ENCODE results near the gene CTSA. TPM values are rescaled to one million over a fixed set of nuclear protein-coding genes. Genes with fewer than 3 reads are reported as not detected.

Gene CTSA
- total and polyA plus RNA-seq, 2 experiments from 2014 or later, result 61.6 to 78.1 TPM

GRCh38 chr20:45860560-45861220, 30.4 kb upstream of the CTSA start:
- DNase-seq (ENCODE audit: low read depth in 1 of 2, low spot score in 1 of 2), result no peak
- no peaks in the 10 kb centered on the region for H3K27me3 ChIP-seq
- no peaks in the 10 kb centered on the region for H3K9me3 ChIP-seq (ENCODE audit: low read depth)
- H3K27ac ChIP-seq, result no peak overlapping the region
- no peak for TF ChIP-seq CTCF (IDR thresholded peaks at IDR 0.05; ENCODE audit: low read depth, low read length)
- H3K36me3 ChIP-seq, result no peaks in the 10 kb centered on the region
- peaks cover 12% of the 10 kb centered on the region for H3K4me1 ChIP-seq (ENCODE audit: low read depth)
- H3K4me3 ChIP-seq, result no peak overlapping the region

DNA sequence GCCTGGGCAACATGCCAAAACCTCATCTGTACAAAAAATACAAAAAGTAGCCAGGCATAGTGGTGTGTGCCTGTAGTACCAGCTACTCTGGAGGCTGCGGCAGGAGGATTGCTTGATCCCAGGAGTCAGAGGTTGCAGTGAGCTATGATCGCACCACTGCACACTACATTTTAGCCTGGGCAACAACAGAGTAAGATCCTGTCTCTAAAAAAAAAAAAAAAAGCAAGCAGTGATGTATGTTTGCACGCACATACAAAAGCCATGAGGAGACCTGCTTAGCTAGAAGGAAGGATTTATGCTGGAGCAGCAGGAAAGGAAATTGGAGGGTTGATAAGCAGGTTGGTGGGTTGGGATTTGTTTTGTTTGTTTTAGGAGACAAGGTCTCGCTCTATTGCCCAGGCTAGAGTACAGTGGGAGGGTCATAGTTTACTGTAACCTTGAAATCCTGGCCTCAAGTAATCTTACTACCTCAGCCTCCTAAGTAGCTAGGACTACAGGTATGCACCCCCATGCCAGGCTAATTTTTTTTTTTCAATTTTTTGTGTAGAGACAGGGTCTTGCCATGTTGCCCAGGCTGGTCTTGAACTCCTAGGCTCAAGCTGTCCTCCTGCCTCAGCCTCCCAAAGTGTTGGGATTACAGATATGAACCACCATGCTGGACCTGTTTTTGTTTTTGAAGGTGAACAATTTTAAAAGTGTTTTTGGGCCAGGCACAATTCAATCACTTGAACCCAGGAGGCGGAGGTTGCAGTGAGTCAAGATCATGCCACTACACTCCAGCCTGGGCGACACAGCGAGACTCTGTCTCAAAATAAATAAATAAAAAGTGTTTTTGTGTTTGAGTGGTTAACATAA, 29.7 kb upstream of the CTSA start:
- Histone ChIP-seq H3K27ac (no peak overlapping the region), H3K27me3 (no peaks in the 10 kb centered on the region), H3K9me3 (ENCODE audit: low read depth) (no peaks in the 10 kb centered on the region), H3K36me3 (no peaks in the 10 kb centered on the region), H3K4me1 (ENCODE audit: low read depth) (peaks cover 6% of the 10 kb centered on the region), H3K4me3 (no peak overlapping the region)
- no peak for DNase-seq (ENCODE audit: low read depth in 1 of 2, low spot score in 1 of 2)
- TF ChIP-seq CTCF (IDR thresholded peaks at IDR 0.05; ENCODE audit: low read depth, low read length), result no peak

DNA sequence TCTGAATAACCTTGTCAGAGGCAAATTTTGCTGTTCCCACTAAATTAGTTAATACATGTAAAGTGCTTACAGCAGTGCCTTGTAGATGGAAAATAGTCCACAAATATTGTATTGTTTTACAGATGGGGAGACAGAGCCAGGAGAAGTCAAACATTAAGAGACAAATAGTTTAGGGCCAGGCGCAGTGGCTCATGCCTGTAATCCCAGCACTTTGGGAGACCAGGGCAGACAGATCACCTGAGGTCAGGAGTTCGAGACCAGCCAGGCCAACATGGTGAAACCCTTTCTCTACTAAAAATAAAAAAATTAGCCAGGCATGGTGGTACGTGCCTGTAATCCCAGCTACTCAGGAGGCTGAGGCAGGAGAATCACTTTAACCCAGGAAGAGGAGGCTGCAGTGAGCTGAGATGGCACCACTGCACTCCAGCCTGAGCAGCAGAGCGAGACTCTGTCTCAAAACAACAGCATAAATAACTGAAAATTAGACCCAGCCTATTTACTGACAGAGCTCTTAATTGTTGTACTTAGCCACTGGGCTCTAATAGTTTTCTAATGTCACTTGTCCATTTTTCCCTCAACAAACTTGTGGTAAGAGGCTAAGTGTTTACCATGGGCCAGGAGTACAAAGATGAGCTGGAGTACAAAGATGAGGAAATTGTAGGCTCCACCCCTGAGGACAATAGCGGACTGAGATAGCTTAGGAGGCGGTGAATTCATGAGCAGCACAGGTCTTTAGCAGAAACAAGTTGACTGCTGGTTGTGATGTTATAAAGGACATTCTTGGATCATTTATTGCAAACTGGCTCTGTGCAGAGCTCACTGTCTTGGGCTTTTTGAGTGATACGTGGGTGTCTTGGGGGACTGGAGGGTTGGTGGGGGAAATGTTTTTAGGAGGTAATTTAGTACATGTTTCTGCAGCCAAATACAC, 27.3 kb upstream of the CTSA start:
- no peak overlapping the region for H3K4me3 ChIP-seq
- H3K27ac ChIP-seq, result no peak overlapping the region
- TF ChIP-seq CTCF (IDR thresholded peaks at IDR 0.05; ENCODE audit: low read depth, low read length), result no peak
- H3K27me3 ChIP-seq, result no peaks in the 10 kb centered on the region
- no peak for DNase-seq (ENCODE audit: low read depth in 1 of 2, low spot score in 1 of 2)
- H3K36me3 ChIP-seq, result no peaks in the 10 kb centered on the region
- no peaks in the 10 kb centered on the region for H3K9me3 ChIP-seq (ENCODE audit: low read depth)
- no peaks in the 10 kb centered on the region for H3K4me1 ChIP-seq (ENCODE audit: low read depth)

DNA sequence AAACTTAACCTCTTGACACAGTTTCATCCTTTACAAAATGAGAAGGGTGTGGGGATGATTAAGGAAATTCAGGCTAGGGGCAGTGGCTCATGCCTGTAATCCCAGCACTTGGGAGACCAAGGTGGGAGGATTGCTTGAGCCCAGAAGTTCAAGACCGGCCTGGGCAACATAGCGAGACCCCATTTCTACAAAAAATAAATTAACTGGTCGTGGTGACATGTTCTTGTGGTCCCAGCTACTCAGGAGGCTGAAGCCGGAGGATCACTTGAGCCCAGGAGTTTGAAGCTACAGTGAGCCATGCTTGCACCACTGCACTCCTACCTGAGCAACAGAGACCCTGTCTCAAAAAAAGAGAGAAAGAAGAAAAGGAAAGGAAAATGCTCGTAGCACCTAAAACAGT, 24.7 kb upstream of the CTSA start:
- H3K36me3 ChIP-seq, result no peaks in the 10 kb centered on the region
- no peak overlapping the region for H3K4me3 ChIP-seq
- no peaks in the 10 kb centered on the region for H3K27me3 ChIP-seq
- H3K9me3 ChIP-seq (ENCODE audit: low read depth), result no peaks in the 10 kb centered on the region
- no peak for TF ChIP-seq CTCF (IDR thresholded peaks at IDR 0.05; ENCODE audit: low read depth, low read length)
- H3K4me1 ChIP-seq (ENCODE audit: low read depth), result no peaks in the 10 kb centered on the region
- H3K27ac ChIP-seq, result no peak overlapping the region
- no peak for DNase-seq (ENCODE audit: low read depth in 1 of 2, low spot score in 1 of 2)

GRCh38 chr20:45867136-45867818, 23.9 kb upstream of the CTSA start:
- Histone ChIP-seq H3K36me3 (no peaks in the 10 kb centered on the region), H3K9me3 (ENCODE audit: low read depth) (no peaks in the 10 kb centered on the region), H3K4me3 (no peak overlapping the region), H3K27ac (no peak overlapping the region), H3K27me3 (no peaks in the 10 kb centered on the region), H3K4me1 (ENCODE audit: low read depth) (no peaks in the 10 kb centered on the region)
- DNase-seq (ENCODE audit: low read depth in 1 of 2, low spot score in 1 of 2), result no peak
- TF ChIP-seq CTCF (IDR thresholded peaks at IDR 0.05; ENCODE audit: low read depth, low read length), result no peak

All from cardiac muscle cell (in vitro differentiated cells and primary cell).